T-helper 1 cell treated with Interleukin-12 subunit alpha and Interleukin-12 subunit beta and Interleukin-4 antibody, amounts not matched to agents 30 ng/mL and 1 ng/mL, for 36 hours (primary cell): ENCODE measurements around the gene ZNF737. TPM values are rescaled to one million over a fixed set of nuclear protein-coding genes. Genes with fewer than 3 reads are reported as not detected.
"Not testable (repeated sequence)": the region's sequence is repeated elsewhere in the genome, so short reads cannot be mapped to it uniquely, and the experiment has no call there.

Source experiments
- intact Hi-C: fragments of 100-400 bp; cut with micrococcal nuclease; formaldehyde crosslinking; loops from one replicate; pipeline ENCODE4 v1.15.1; 2024
- total RNA-seq: library from RNA; stranded (reverse); gene quantifications from 2 replicates; pipeline ENCODE4 v1.2.3, GENCODE V29; 2022

The ZNF737 gene
- 10.5 and 10.7 TPM in 2 replicates for total RNA-seq

DNA sequence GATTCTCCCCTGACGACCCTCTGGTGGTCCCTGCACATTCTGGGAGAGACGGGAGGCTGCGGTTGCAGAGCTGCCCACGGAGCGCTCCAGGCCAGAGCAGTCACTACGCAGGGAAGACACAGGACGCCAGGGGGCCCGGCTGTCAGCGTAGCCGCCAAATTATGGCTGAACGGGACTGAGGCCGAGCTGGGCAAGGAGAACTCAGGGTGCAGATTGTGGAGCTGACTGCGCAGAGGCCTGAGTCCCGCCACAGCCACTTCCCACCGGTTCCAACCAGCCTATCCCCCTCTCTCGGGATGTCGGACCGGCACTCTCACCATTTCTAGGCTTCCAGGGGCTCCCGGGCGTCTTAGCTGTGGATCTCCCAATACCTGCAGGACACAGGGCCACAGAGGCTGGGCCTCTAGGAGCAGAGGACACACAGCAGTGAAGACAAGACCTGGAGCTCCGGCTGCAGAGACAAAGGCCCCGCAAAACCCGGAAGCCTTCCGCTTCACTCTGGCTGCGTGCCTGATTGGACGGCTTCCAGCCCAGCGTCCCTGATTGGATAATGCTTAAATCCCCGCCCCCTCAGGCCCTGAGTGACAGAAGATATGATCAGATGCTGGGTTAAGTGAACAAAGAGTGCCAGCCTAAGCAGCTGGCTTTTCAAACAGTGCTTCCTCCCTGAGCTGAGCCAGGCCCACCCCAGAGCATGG is at the start of gene ZNF737:
TSS of gene ZNF737 (minus strand) at position 461 of the 698 bp plus-strand sequence. CDS start at position 320, 141 bp downstream.
- intact Hi-C loops = loop anchor here (1.0 to 10.0 kb wide), 8 partner anchors 142 to 1287 kb away; partner anchors contain the start of genes ZNF429, ZNF66, ZNF714 and ZNF85

GRCh38 chr19:20614971-20615370 is 49.4 kb upstream of the ZNF737 start:
- intact Hi-C loops = not testable (repeated sequence)

- intact Hi-C loops = no loop called here
Measured at GRCh38 chr19:20612711-20613316, 47.2 kb upstream of the ZNF737 start.

GRCh38 chr19:20611866-20612265 is 46.3 kb upstream of the ZNF737 start:
- intact Hi-C loops = no loop called here

GRCh38 chr19:20607943-20608342 is 42.4 kb upstream of the ZNF737 start:
- intact Hi-C loops = no loop called here

GRCh38 chr19:20558571-20558970 is 7.0 kb downstream of the ZNF737 start:
- intact Hi-C loops = no loop called here

DNA sequence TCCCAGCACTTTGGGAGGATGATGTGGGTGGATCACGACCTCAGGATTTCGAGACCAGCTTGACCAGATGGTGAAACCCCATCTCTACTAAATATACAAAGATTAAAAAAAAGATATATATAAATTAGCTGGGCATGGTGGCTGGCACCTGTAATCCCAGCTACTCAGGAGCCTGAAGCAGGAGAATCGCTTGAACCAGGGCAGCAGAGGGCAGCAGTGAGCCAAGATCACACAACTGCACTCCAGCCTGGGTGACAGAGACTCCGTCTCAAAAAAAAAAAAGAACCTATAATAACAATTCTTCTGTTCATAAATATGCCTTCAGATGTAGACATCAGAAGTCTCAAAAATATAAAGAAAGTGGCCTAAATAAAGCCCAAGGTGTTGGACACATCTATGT is 7.6 kb downstream of the ZNF737 start:
- intact Hi-C loops = no loop called here

DNA sequence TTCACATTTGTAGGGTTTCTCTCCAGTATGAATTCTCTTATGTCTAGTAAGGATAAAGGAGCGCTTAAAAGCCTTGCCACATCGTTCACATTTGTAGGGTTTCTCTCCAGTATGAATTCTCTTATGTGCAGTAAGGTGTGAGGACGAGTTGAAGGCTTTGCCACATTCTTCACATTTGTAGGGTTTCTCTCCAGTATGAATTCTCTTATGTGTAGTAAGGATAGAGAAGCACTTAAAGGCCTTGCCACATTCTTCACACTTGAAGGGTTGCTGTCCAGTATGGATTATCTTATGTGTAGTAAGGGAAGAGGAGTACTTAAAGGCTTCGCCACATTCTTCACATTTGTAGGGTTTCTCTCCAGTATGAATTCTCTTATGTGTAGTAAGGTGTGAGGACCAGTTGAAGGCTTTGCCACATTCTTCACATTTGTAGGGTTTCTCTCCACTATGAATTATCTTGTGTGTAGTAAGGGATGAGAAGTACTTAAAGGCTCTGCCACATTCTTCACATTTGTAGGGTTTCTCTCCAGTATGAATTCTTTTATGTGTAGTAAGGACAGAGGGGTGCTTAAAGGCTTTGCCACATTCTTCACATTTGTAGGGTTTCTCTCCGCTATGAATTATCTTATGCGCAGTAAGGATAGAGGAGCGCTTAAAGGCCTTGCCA is 20.8 kb downstream of the ZNF737 start:
- intact Hi-C loops = not testable (repeated sequence)

- intact Hi-C loops = not testable (repeated sequence)
Measured at GRCh38 chr19:20530303-20530702, 35.3 kb downstream of the ZNF737 start.

- intact Hi-C loops = no loop called here
Measured at GRCh38 chr19:20513189-20513904, 52.2 kb downstream of the ZNF737 start.

DNA sequence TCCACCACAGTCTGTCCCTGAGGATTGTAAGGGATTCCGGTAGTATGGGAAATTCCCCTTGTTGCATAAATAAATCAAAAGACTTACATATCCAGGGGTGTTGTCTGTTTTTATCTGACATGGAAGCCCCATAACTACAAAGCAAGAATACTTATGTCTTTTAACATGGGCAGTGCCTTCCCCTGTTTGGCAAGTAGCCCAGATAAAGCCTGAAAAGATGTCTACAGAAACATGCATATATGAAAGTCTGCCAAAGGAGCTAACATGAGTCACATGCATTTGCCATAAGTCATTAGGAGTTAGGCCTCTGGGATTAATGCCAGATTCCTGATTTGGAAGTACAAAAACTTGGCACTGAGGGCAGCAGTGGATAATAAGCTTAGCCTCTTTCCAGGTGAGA is 62.1 kb downstream of the ZNF737 start:
- intact Hi-C loops = no loop called here

Other genes starting within 250 kb of the ZNF737 start
- gene ZNF626, start 95.8 kb upstream of the ZNF737 start, total RNA-seq = 2.5 and 3.0 TPM in 2 replicates
- gene ZNF66, start 210.5 kb upstream of the ZNF737 start, total RNA-seq = 8.1 and 10.3 TPM in 2 replicates